Measurements from ENCODE around the gene THAP7. TPM values are rescaled to one million over a fixed set of nuclear protein-coding genes. Genes with fewer than 3 reads are reported as not detected.

THAP7 gene
- total RNA-seq, 4 donors from 2014 or later, result 19.8 to 54.7 (median 29.5) TPM

GRCh38 chr22:20979243-20979809 lies 22.6 kb downstream of the THAP7 start:
- no peak for TF ChIP-seq POLR2A (IDR thresholded peaks at IDR 0.05)
- TF ChIP-seq, protein P1, sequence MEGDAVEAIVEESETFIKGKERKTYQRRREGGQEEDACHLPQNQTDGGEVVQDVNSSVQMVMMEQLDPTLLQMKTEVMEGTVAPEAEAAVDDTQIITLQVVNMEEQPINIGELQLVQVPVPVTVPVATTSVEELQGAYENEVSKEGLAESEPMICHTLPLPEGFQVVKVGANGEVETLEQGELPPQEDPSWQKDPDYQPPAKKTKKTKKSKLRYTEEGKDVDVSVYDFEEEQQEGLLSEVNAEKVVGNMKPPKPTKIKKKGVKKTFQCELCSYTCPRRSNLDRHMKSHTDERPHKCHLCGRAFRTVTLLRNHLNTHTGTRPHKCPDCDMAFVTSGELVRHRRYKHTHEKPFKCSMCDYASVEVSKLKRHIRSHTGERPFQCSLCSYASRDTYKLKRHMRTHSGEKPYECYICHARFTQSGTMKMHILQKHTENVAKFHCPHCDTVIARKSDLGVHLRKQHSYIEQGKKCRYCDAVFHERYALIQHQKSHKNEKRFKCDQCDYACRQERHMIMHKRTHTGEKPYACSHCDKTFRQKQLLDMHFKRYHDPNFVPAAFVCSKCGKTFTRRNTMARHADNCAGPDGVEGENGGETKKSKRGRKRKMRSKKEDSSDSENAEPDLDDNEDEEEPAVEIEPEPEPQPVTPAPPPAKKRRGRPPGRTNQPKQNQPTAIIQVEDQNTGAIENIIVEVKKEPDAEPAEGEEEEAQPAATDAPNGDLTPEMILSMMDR (IDR thresholded peaks at IDR 0.05), result no peak
- H3K36me3 ChIP-seq, result no peaks in the 10 kb centered on the region
- no peak overlapping the region for H3K27ac ChIP-seq
- no peaks in the 10 kb centered on the region for H3K9me3 ChIP-seq
- DNase-seq, result peak; percentile 52 to 83 (median 76)
- H3K4me3 ChIP-seq, result peak overlapping the region in 3 of 4 donors; percentile 6 to 37 (median 21)
- no peaks in the 10 kb centered on the region for H3K27me3 ChIP-seq
- peaks cover 0 to 27% (median 21%) of the 10 kb centered on the region in 4 donors for H3K4me1 ChIP-seq

GRCh38 chr22:20978419-20978818 lies 23.5 kb downstream of the THAP7 start:
- DNase-seq, result no peak
- H3K36me3 ChIP-seq, result no peaks in the 10 kb centered on the region
- H3K27me3 ChIP-seq, result no peaks in the 10 kb centered on the region
- TF ChIP-seq, protein P1 (IDR thresholded peaks at IDR 0.05), result no peak
- TF ChIP-seq POLR2A (IDR thresholded peaks at IDR 0.05), result no peak
- no peaks in the 10 kb centered on the region for H3K9me3 ChIP-seq
- peaks cover 0 to 24% (median 20%) of the 10 kb centered on the region in 4 donors for H3K4me1 ChIP-seq
- no peak overlapping the region for H3K4me3 ChIP-seq
- no peak overlapping the region for H3K27ac ChIP-seq

GRCh38 chr22:20977516-20978170 lies 24.3 kb downstream of the THAP7 start:
- Histone ChIP-seq H3K4me1 (peaks cover 0 to 19% (median 13%) of the 10 kb centered on the region in 4 donors), H3K9me3 (no peaks in the 10 kb centered on the region), H3K27me3 (no peaks in the 10 kb centered on the region), H3K27ac (no peak overlapping the region), H3K36me3 (no peaks in the 10 kb centered on the region), H3K4me3 (no peak overlapping the region)
- DNase-seq, result no peak
- TF ChIP-seq, protein P1 (IDR thresholded peaks at IDR 0.05), result no peak
- no peak for TF ChIP-seq POLR2A (IDR thresholded peaks at IDR 0.05)

DNA sequence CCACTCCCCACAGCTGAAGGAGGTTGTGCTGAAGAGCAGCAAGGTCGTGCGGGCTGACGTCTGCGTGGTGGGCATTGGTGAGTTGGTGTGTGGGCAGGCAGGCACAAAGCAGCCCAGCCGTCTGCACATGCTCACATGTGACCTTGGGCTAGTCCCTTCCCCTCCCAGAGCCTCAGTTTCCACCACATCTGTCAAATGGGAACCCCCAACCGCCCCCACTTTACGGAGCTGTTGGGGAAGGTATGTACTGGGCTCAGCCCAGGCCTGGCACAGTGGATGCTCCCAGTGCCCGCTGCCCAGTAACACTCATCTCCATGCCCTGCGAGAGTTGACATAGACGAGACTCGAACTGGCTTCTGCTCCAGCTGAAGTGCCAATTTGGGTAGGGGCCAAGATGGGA lies 24.9 kb downstream of the THAP7 start:
- no peak overlapping the region for H3K4me3 ChIP-seq
- no peak for DNase-seq
- no peak overlapping the region for H3K27ac ChIP-seq
- H3K4me1 ChIP-seq, result peaks cover 0 to 17% (median 11%) of the 10 kb centered on the region in 4 donors
- no peak for TF ChIP-seq POLR2A (IDR thresholded peaks at IDR 0.05)
- TF ChIP-seq, protein P1 (IDR thresholded peaks at IDR 0.05), result no peak
- H3K9me3 ChIP-seq, result no peaks in the 10 kb centered on the region
- H3K36me3 ChIP-seq, result no peaks in the 10 kb centered on the region
- no peaks in the 10 kb centered on the region for H3K27me3 ChIP-seq

DNA sequence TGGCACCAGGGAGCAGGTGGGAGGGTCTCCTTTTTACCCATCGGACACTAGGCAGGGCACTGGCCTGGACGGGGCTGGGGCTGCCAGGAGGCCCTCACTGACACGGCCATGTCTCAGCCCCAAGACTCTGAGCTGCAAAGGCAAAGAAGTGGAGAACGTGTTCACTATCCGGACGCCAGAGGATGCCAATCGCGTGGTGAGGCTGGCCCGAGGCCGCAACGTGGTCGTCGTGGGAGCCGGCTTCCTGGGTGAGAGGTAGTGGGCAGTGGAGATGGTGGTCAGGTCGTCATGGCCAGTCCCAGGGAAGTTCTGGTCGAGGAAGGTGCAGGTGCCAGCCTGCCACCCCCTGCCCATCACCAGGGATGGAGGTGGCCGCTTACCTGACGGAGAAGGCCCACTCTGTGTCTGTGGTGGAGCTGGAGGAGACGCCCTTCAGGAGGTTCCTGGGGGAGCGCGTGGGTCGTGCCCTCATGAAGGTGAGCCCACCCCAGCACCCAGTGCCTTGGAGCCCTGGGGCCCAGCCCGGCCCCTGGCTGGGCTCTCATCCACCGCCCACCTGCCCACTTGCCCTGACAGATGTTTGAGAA lies 25.5 kb downstream of the THAP7 start:
- Histone ChIP-seq H3K27ac (no peak overlapping the region), H3K9me3 (no peaks in the 10 kb centered on the region), H3K36me3 (no peaks in the 10 kb centered on the region), H3K4me3 (no peak overlapping the region), H3K4me1 (peaks cover 0 to 16% (median 10%) of the 10 kb centered on the region in 4 donors), H3K27me3 (no peaks in the 10 kb centered on the region)
- TF ChIP-seq, protein P1 (IDR thresholded peaks at IDR 0.05), result no peak
- TF ChIP-seq POLR2A (IDR thresholded peaks at IDR 0.05), result no peak
- DNase-seq, result no peak
